CD14-positive monocyte (primary cell): ENCODE data around the gene SV2B. TPM values are rescaled to one million over a fixed set of nuclear protein-coding genes. Genes with fewer than 3 reads are reported as not detected.

ENCODE experiments used
- DNase-seq, 3 donors: peaks; one replicate each; pipeline ENCODE4 v3.0.0-alpha.2; 2011 to 2022
- H2AFZ ChIP-seq: 2 replicates; pipeline ENCODE4 v1.6.0; 2012; ENCODE audit warnings: mild to moderate bottlenecking, low read depth, low read length, inconsistent platforms; ENCODE audit not compliant: insufficient read depth, poor library complexity, severe bottlenecking
- H3K27ac ChIP-seq, 2 donors: 1 replicate in 1 of 2; 2 replicates in 1 of 2; pipeline ENCODE4 v1.5.1; 2012 to 2013; ENCODE audit warnings: low read length in 2 of 2, control low read depth in 1 of 2, inconsistent platforms in 1 of 2, low read depth in 1 of 2, mild to moderate bottlenecking in 1 of 2
- H3K27me3 ChIP-seq, 2 donors: one replicate each; pipeline versions ENCODE4 v1.6.0 to v1.6.1; 2011 to 2013; ENCODE audit warnings: low read length in 2 of 2; ENCODE audit not compliant: control insufficient read depth in 2 of 2, insufficient read depth in 2 of 2
- H3K36me3 ChIP-seq, 2 donors: replicated peaks in 1 of 2; 1 replicate in 1 of 2; 2 replicates in 1 of 2; pipeline versions ENCODE4 v1.5.1 to v1.6.1; 2012 to 2013; ENCODE audit warnings: low read length in 2 of 2, control low read depth in 1 of 2, inconsistent platforms in 1 of 2, mild to moderate bottlenecking in 1 of 2; ENCODE audit not compliant: insufficient read depth in 2 of 2, control insufficient read depth in 1 of 2
- H3K4me1 ChIP-seq, 2 donors: 1 replicate in 1 of 2; 2 replicates in 1 of 2; pipeline versions ENCODE4 v1.5.1 to v1.6.1; 2012 to 2013; ENCODE audit warnings: low read length in 2 of 2, control low read depth in 1 of 2, inconsistent platforms in 1 of 2, mild to moderate bottlenecking in 1 of 2, moderate library complexity in 1 of 2; ENCODE audit not compliant: insufficient read depth in 2 of 2, control insufficient read depth in 1 of 2
- H3K4me2 ChIP-seq: replicated peaks from 2 replicates; pipeline ENCODE3; 2012; ENCODE audit warnings: low read length, moderate library complexity, mild to moderate bottlenecking; ENCODE audit not compliant: poor library complexity, severe bottlenecking; ENCODE audit errors: extremely low read depth
- H3K4me3 ChIP-seq, 3 experiments: fragments of 200-600 bp in 1 of 3; sonication (generic) in 1 of 3; replicated peaks in 1 of 3; 1 replicate in 2 of 3; 2 replicates in 1 of 3; pipeline ENCODE4 v1.5.1; 2011 to 2013; ENCODE audit warnings: low read length in 3 of 3, mild to moderate bottlenecking in 3 of 3, control low read depth in 2 of 3, low read depth in 2 of 3, inconsistent platforms in 1 of 3, moderate library complexity in 1 of 3
- H3K79me2 ChIP-seq: 2 replicates; pipeline ENCODE4 v1.6.0; 2012; ENCODE audit warnings: mild to moderate bottlenecking, control low read depth, inconsistent platforms, low read length, moderate library complexity; ENCODE audit not compliant: insufficient read depth
- H3K9ac ChIP-seq: 2 replicates; pipeline ENCODE4 v1.6.0; 2017; ENCODE audit warnings: low read length, mild to moderate bottlenecking; ENCODE audit not compliant: insufficient read depth, poor library complexity, severe bottlenecking
- H3K9me3 ChIP-seq, 2 donors: replicated peaks in 1 of 2; 1 replicate in 1 of 2; 2 replicates in 1 of 2; pipeline versions ENCODE4 v1.5.1 to v1.6.1; 2012 to 2013; ENCODE audit warnings: low read length in 2 of 2, control low read depth in 1 of 2; ENCODE audit not compliant: control insufficient read depth in 1 of 2, insufficient read depth in 1 of 2
- H4K20me1 ChIP-seq: 2 replicates; pipeline ENCODE4 v1.6.0; 2012; ENCODE audit warnings: mild to moderate bottlenecking, low read length, control low read depth, moderate library complexity; ENCODE audit not compliant: insufficient read depth
- H3K27ac Mint-ChIP-seq, 7 donors: one replicate each; pipeline ENCODE4 v1.8.0; 2020; ENCODE audit warnings: mild to moderate bottlenecking in 7 of 7, mixed read lengths in 7 of 7, moderate library complexity in 6 of 7, inconsistent platforms in 2 of 7
- H3K27me3 Mint-ChIP-seq, 3 donors: one replicate each; pipeline ENCODE4 v1.8.0; 2021 to 2022; ENCODE audit warnings: low read depth in 3 of 3, mild to moderate bottlenecking in 3 of 3, mixed read lengths in 3 of 3, moderate library complexity in 3 of 3, inconsistent platforms in 1 of 3
- H3K36me3 Mint-ChIP-seq, 2 donors: one replicate each; pipeline ENCODE4 v1.8.0; 2020; ENCODE audit warnings: mixed read lengths in 2 of 2, inconsistent platforms in 1 of 2, mild to moderate bottlenecking in 1 of 2
- H3K4me1 Mint-ChIP-seq: one replicate; pipeline ENCODE4 v1.8.0; 2020; ENCODE audit warnings: mild to moderate bottlenecking, mixed read lengths
- H3K4me3 Mint-ChIP-seq, 2 donors: one replicate each; pipeline ENCODE4 v1.8.0; 2020; ENCODE audit warnings: mild to moderate bottlenecking in 2 of 2, mixed read lengths in 2 of 2, moderate library complexity in 1 of 2
- H3K9me3 Mint-ChIP-seq, 7 donors: one replicate each; pipeline ENCODE4 v1.8.0; 2020 to 2022; ENCODE audit warnings: mixed read lengths in 7 of 7, mild to moderate bottlenecking in 6 of 7, moderate library complexity in 6 of 7, inconsistent platforms in 2 of 7
- WGBS: methylation state at CpG from one replicate; pipeline ENCODE4 v1.1.5; 2013; ENCODE audit warnings: missing lambda C conversion rate; ENCODE audit not compliant: insufficient coverage; 5-methylcytosine and 5-hydroxymethylcytosine counted together
- intact Hi-C, 2 donors: fragments of 100-400 bp; cut with micrococcal nuclease; formaldehyde crosslinking; loops; one replicate each; pipeline versions ENCODE4 v1.15.0 to v1.15.1; 2023
- polyA plus RNA-seq, 3 donors: library from polyadenylated mRNA; depleted of rRNA in 1 of 3; unstranded in 2 of 3; stranded (reverse) in 1 of 3; fragments of 300-500 nt in 2 of 3; fragments of >200 nt in 1 of 3; fragmentation: Illumina TruSeq in 2 of 3; gene quantifications; 1 replicate in 2 of 3; 2 replicates in 1 of 3; pipeline ENCODE4 v1.2.3, GENCODE V29; 2012 to 2021
- TF ChIP-seq, protein P1 (sequence below): fragments of 200-600 bp; IDR thresholded peaks from one replicate; pipeline ENCODE4 v1.8.0; 2022; ENCODE audit warnings: antibody characterized with exemption, mild to moderate bottlenecking

SV2B gene
- polyA plus RNA-seq, 3 donors: not detected

DNA sequence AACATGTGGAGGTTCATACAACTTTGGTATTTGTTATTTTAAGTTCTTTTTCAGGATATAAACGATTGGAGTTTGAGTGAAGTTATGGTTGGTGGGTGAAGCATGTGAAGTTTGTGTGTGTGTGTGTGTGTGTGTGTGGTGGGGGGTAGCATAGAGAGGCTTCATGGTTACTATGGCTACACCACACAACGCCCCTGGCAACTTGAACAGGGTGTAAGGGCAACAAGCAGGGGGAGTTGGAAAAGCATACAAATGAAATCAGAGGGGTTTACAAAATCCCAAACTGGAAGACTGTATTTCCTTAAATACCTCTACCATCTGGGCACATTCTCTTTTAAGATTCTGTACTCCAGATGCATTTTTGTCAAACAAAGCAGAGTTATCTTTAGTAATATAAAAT is 207.5 kb downstream of the SV2B start:
- intact Hi-C loops: no loop called here

DNA sequence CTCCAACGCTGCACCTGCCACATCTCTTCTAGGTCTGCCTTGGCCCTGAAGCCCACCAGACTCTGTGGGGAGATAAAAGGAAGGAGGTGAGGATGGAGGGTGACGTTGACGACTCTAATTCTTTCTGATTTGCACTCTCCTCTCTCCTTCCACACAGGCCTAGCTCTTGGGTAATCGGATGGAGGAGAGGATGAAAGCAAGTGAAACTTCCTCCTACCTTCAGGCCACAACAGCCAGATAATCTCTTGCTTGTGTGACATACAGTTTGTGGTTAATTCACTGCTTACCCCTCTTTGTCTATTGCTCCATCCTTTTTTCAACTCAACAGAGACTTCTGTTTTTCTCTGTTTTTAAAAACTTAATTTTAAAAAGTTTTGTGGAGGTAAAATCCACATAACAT is 208.1 kb downstream of the SV2B start:
- H2AFZ ChIP-seq: no peak overlapping the region
- peak overlapping the region in 2 of 7 donors; percentile 8 to 72 for H3K27ac Mint-ChIP-seq
- intact Hi-C loops: no loop called here
- H3K36me3 ChIP-seq: no peaks in the 10 kb centered on the region
- TF ChIP-seq, protein P1, sequence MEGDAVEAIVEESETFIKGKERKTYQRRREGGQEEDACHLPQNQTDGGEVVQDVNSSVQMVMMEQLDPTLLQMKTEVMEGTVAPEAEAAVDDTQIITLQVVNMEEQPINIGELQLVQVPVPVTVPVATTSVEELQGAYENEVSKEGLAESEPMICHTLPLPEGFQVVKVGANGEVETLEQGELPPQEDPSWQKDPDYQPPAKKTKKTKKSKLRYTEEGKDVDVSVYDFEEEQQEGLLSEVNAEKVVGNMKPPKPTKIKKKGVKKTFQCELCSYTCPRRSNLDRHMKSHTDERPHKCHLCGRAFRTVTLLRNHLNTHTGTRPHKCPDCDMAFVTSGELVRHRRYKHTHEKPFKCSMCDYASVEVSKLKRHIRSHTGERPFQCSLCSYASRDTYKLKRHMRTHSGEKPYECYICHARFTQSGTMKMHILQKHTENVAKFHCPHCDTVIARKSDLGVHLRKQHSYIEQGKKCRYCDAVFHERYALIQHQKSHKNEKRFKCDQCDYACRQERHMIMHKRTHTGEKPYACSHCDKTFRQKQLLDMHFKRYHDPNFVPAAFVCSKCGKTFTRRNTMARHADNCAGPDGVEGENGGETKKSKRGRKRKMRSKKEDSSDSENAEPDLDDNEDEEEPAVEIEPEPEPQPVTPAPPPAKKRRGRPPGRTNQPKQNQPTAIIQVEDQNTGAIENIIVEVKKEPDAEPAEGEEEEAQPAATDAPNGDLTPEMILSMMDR: no peak
- H3K4me1 Mint-ChIP-seq: peaks cover 54% of the 10 kb centered on the region
- no peaks in the 10 kb centered on the region for H3K79me2 ChIP-seq
- peaks cover 0 to 10% (median 5%) of the 10 kb centered on the region in 3 donors for H3K27me3 Mint-ChIP-seq
- no CpG with 5 or more reads among the region's 4 CpGs for WGBS
- H3K27me3 ChIP-seq: peaks cover 5% of the 10 kb centered on the region in 2 donors
- peak in 2 of 3 donors; percentile 12 to 14 for DNase-seq
- H3K9me3 Mint-ChIP-seq: peaks cover 0 to under 1% (median 0%) of the 10 kb centered on the region in 7 donors
- H3K9ac ChIP-seq: no peak overlapping the region
- H3K4me3 ChIP-seq: no peak overlapping the region
- H3K36me3 Mint-ChIP-seq: no peaks in the 10 kb centered on the region
- peaks cover 32 to 37% of the 10 kb centered on the region in 2 donors for H3K4me1 ChIP-seq
- H3K4me2 ChIP-seq: no peak overlapping the region
- no peak overlapping the region for H3K27ac ChIP-seq
- no peaks in the 10 kb centered on the region for H4K20me1 ChIP-seq
- H3K4me3 Mint-ChIP-seq: no peak overlapping the region
- H3K9me3 ChIP-seq: no peaks in the 10 kb centered on the region

More for the DNA sequence above, 207.5 kb downstream of the SV2B start:
- no peak overlapping the region for H3K9ac ChIP-seq
- WGBS: no CpG with 5 or more reads among the region's 2 CpGs
- Mint-ChIP-seq H3K4me3 (no peak overlapping the region), H3K4me1 (peaks cover 51% of the 10 kb centered on the region), H3K36me3 (no peaks in the 10 kb centered on the region), H3K27ac (peak overlapping the region in 1 of 7 donors; percentile 1), H3K27me3 (peaks cover 0 to 10% (median 5%) of the 10 kb centered on the region in 3 donors), H3K9me3 (no peaks in the 10 kb centered on the region)
- H2AFZ ChIP-seq: no peak overlapping the region
- H3K79me2 ChIP-seq: no peaks in the 10 kb centered on the region
- no peak overlapping the region for H3K27ac ChIP-seq
- no peak overlapping the region for H3K4me3 ChIP-seq
- H3K36me3 ChIP-seq: no peaks in the 10 kb centered on the region
- no peaks in the 10 kb centered on the region for H3K9me3 ChIP-seq
- no peak overlapping the region for H3K4me2 ChIP-seq
- H4K20me1 ChIP-seq: no peaks in the 10 kb centered on the region
- DNase-seq: no peak
- H3K27me3 ChIP-seq: peaks cover 5 to 6% of the 10 kb centered on the region in 2 donors
- TF ChIP-seq, protein P1: no peak
- peaks cover 31 to 35% of the 10 kb centered on the region in 2 donors for H3K4me1 ChIP-seq
